Measurements from ENCODE around the gene NXPH3. TPM values are rescaled to one million over a fixed set of nuclear protein-coding genes. Genes with fewer than 3 reads are reported as not detected.
A peak's percentile ranks its signal among the peaks of the same experiment; 100 is the strongest.

The NXPH3 gene
- total RNA-seq, 4 donors from 2014 or later: 5.8 to 24.3 (median 9.0) TPM

DNA sequence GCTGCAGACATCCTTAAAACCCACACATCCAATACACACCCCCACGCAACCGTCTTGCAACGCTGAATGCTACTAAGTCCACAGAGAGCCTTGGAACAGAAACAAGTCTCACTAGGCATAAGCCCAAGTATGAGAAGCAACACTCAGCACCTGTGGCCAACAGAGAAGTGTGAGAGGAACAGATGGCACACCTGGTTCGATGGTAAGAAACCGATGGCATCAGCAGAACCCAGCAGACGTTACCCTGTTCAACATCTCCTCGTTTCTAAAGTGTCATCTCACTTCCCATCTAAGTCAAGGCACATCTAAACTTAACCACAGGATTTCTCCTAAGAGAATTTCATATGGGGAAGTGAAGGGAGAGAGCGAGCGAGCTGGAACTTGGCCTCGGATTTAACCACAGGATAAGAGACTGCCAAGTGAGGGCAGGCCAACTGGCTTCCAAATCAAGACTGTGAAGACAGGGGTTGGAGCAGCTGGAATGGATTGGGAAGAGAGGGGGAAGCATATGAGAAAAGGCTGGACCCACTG is 41.0 kb downstream of the NXPH3 start:
- H3K27me3 ChIP-seq: no peaks in the 10 kb centered on the region
- H3K4me3 ChIP-seq: no peak overlapping the region
- peak overlapping the region; percentile 66 to 68 for H3K27ac ChIP-seq
- no peaks in the 10 kb centered on the region for H3K36me3 ChIP-seq
- peaks cover 0 to 19% of the 10 kb centered on the region in 2 donors for H3K4me1 ChIP-seq
- TF ChIP-seq, protein P1, sequence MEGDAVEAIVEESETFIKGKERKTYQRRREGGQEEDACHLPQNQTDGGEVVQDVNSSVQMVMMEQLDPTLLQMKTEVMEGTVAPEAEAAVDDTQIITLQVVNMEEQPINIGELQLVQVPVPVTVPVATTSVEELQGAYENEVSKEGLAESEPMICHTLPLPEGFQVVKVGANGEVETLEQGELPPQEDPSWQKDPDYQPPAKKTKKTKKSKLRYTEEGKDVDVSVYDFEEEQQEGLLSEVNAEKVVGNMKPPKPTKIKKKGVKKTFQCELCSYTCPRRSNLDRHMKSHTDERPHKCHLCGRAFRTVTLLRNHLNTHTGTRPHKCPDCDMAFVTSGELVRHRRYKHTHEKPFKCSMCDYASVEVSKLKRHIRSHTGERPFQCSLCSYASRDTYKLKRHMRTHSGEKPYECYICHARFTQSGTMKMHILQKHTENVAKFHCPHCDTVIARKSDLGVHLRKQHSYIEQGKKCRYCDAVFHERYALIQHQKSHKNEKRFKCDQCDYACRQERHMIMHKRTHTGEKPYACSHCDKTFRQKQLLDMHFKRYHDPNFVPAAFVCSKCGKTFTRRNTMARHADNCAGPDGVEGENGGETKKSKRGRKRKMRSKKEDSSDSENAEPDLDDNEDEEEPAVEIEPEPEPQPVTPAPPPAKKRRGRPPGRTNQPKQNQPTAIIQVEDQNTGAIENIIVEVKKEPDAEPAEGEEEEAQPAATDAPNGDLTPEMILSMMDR (IDR thresholded peaks at IDR 0.05): no peak
- TF ChIP-seq POLR2A (IDR thresholded peaks at IDR 0.05): no peak
- intact Hi-C loops (cut with DNase I; ENCODE audit: low total_unique reads): no loop called here
- H3K9me3 ChIP-seq: no peaks in the 10 kb centered on the region
- DNase-seq: peak; percentile 71 to 80

DNA sequence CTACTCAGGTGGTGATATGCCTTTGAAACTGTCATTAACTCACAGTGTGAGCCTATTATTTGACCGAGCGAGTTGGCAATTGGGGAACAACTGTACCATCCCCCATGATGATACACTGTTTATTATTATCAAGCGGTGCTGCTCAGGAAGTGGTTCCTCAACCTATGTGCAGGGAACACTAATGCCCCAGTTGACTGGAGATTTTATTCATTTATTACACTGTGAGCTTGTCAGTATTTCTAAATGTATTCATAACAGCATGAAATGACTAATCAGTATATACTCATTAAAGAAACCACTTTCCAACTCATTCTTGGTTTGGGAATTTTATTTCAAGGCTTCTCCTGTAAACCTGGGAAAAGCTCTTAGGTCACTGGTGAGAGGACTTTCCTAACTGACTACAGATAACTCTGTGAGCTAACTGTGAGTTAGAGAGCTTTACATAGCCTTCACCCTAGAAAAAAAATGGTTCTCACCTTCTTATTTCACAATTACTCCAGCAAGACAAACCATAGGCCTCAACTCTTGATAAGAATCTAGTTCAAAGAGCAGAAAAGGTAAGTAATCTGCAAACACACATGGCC is 42.4 kb downstream of the NXPH3 start:
- TF ChIP-seq POLR2A (IDR thresholded peaks at IDR 0.05): no peak
- TF ChIP-seq, protein P1 (IDR thresholded peaks at IDR 0.05): no peak
- no peak for DNase-seq
- Histone ChIP-seq H3K27me3 (no peaks in the 10 kb centered on the region), H3K4me3 (no peak overlapping the region), H3K27ac (peak overlapping the region; percentile 66 to 68), H3K36me3 (no peaks in the 10 kb centered on the region), H3K4me1 (peaks cover 0 to 18% of the 10 kb centered on the region in 2 donors), H3K9me3 (no peaks in the 10 kb centered on the region)
- intact Hi-C loops (cut with DNase I; ENCODE audit: low total_unique reads): no loop called here

DNA sequence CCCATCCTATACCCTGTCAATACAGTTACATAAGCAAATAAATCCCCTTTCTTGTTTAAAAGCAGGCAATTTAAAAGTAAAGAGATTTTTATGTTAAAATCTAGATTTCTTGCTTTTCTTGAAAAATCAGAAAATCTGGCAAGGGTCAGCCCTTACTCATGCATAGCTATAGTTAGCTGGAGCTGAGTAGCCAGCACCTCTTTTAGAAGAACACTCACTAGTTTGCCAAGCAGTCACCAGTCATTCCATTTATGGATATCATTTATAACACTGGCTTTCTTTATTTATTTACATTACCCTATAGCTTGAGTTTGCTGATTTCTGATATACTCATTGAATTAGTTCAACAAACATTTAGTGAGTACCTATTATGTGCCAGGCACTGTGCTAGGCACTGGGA is 45.7 kb downstream of the NXPH3 start:
- no peaks in the 10 kb centered on the region for H3K9me3 ChIP-seq
- H3K4me3 ChIP-seq: no peak overlapping the region
- peaks cover 0 to under 1% of the 10 kb centered on the region in 2 donors for H3K4me1 ChIP-seq
- H3K27me3 ChIP-seq: no peaks in the 10 kb centered on the region
- intact Hi-C loops (cut with DNase I; ENCODE audit: low total_unique reads): no loop called here
- H3K27ac ChIP-seq: no peak overlapping the region
- no peak for DNase-seq
- no peak for TF ChIP-seq POLR2A (IDR thresholded peaks at IDR 0.05)
- TF ChIP-seq, protein P1 (IDR thresholded peaks at IDR 0.05): no peak
- H3K36me3 ChIP-seq: no peaks in the 10 kb centered on the region

DNA sequence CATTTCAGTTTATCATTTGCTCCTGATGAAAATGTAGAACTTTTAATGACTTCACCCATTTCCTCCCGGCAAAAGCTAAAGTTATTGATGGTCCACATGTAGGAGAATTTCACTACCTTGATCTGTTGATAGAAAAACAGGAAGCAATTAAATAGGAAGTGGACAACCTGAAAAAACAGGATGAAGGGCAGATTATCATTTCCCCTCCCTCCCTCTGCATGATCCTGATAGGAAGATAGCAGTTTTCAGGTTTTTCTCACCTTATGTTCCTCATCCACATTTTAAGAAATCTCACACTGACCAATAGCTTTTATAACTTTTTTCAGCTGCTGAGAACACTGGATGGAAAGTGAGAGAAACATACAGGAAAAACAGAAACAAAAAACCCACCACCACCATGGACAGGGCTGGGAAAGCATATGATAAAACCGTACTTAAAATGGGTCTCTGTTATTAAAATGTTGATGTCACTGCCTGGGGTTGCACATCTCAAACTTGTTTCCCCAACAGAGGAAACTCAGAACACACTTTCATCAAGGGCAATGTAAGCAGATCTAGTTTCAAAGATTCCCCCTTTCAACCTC is 46.4 kb downstream of the NXPH3 start:
- DNase-seq: no peak
- TF ChIP-seq POLR2A (IDR thresholded peaks at IDR 0.05): no peak
- TF ChIP-seq, protein P1 (IDR thresholded peaks at IDR 0.05): no peak
- no peaks in the 10 kb centered on the region for H3K27me3 ChIP-seq
- H3K9me3 ChIP-seq: no peaks in the 10 kb centered on the region
- intact Hi-C loops (cut with DNase I; ENCODE audit: low total_unique reads): no loop called here
- no peaks in the 10 kb centered on the region for H3K36me3 ChIP-seq
- H3K27ac ChIP-seq: no peak overlapping the region
- no peak overlapping the region for H3K4me3 ChIP-seq
- no peaks in the 10 kb centered on the region for H3K4me1 ChIP-seq

DNA sequence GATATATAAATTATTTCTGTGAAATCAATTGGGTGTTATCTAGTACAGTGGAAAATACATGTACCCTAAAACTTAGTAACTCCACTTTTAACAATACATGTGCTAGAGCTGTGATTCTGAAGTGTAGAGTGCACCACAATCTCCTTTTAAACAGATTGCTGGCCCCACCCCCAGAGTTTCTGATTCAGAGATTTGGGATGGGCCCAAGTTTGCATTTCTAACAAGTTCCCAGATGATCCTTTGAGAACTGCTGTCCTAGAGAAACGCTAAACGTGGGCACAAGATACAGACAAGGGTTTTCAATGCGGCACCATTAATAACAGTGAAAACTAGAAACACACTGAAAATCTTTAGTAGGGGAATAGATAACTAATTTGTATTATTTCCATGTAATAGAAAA is 49.2 kb downstream of the NXPH3 start:
- Histone ChIP-seq H3K27me3 (no peaks in the 10 kb centered on the region), H3K27ac (no peak overlapping the region), H3K36me3 (no peaks in the 10 kb centered on the region), H3K4me3 (no peak overlapping the region), H3K4me1 (peaks cover 0 to 3% of the 10 kb centered on the region in 2 donors), H3K9me3 (no peaks in the 10 kb centered on the region)
- DNase-seq: no peak
- intact Hi-C loops (cut with DNase I; ENCODE audit: low total_unique reads): no loop called here
- TF ChIP-seq, protein P1 (IDR thresholded peaks at IDR 0.05): no peak
- TF ChIP-seq POLR2A (IDR thresholded peaks at IDR 0.05): no peak

Data from uterus (tissue), 4 donors.